T-helper 1 cell (primary cell): ENCODE data around the gene FASTKD2.

ENCODE experiments used
- DNase-seq, 5 donors: peaks; one replicate each; pipeline ENCODE4 v3.0.0-alpha.2; 2012 to 2020
- total RNA-seq, 4 donors: gene quantifications; one replicate each; lab custom pipeline; 2026; lab: John Stamatoyannopoulos, UW

Gene FASTKD2
- total RNA-seq: 41.3 to 60.5 (median 54.0) reads per million in 4 donors

- DNase-seq: peak; percentile 58 to 93 (median 72)
Measured at GRCh38 chr2:206765242-206766056, at the start of gene FASTKD2, which contains the start of gene MDH1B. Gene FASTKD2 (plus strand): TSS chr2:206765606. CDS start chr2:206766694, 1,088 bp downstream. Gene MDH1B (minus strand): TSS chr2:206765328. CDS start chr2:206765271, 57 bp downstream.

GRCh38 chr2:206716623-206717022 lies 48.8 kb upstream of the FASTKD2 start:
- DNase-seq: no peak

DNA sequence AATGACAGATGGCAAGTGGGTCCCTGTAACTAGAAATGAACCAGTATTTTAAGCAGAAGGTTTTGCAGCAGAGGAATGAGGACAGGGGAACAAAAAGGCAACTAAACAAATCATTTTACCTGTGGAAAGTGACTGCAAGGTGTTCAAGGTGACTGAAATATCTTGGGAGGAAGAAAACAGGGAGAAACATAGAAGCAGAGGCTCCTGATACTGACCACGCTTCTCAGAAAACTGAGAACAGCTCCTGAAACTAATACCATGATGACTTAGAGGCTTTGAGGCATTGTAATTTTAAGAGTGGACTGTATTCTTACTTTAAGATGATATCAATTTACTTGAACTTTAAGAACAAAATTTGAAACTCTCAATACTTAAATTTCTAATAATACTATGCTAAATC lies 47.1 kb upstream of the FASTKD2 start, which contains the start of gene DYTN:
Gene DYTN (minus strand): TSS at position 101 of the 400 bp plus-strand sequence. CDS start 117 bp downstream, outside the sequence.
- no peak for DNase-seq

GRCh38 chr2:206721256-206721920 lies 44.0 kb upstream of the FASTKD2 start:
- no peak for DNase-seq

- DNase-seq: no peak
Measured at GRCh38 chr2:206723288-206723687, 42.1 kb upstream of the FASTKD2 start.

GRCh38 chr2:206727287-206727686 lies 38.1 kb upstream of the FASTKD2 start:
- no peak for DNase-seq

DNA sequence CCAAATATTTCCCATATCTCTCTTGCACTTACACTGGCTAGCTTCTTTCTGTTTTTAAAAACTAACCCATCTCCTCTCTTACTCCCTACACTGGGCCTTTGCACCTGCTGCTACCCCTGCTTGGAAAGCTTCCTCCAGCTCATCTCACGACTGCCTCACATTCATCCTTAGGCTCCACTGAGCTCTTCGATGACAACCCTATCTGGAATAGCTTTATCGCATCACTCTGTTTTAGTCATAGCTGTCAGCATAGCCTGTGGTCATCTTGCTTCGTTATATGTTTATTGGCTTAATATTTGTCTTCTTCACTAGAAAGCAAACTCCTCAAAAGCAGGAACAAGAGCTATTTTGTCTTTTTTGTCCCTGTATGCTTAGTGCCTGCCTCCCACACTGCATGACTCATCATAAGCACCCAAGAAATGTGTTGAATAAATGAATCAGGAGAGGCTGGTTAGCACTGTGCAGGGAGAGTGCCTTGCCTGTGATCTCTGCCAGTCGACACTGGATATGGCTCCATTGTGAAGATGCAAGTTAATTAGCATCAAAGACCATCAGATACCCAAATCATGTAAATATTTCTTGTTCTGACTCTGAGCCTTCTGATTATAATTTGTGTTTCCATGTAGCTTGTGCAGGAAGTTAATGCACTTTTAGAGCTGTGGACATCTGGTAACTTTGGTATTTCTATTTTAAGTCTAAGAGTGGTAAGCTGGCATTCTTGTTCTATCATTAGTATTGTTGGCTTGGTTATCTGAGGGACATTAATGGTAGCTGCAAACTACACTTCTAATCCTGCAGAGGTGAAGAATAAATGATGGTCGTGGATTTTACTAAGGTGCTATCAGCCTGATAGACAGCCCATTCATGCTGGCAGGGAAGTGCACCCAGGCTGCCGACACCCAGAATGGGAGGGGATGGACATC lies 36.9 kb upstream of the FASTKD2 start:
- no peak for DNase-seq

DNA sequence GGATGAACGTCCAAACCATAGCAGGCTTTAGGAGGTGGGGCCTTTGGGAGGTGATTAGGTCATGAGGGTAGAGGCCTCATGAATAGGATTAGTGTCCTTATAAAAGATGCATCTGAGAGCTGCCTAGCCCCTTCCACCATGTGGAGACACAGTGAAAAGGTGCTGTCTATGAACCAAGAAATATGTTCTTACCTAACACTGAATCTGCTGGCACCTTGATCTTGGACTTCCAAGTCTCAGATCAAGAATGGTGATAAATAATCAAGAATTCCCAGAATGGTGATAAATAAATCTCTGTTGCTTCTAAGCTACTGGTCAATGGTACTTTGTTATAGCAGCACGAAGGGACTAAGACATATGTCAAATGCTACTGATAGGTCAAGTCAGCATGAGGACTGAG lies 32.1 kb upstream of the FASTKD2 start:
- no peak for DNase-seq

DNA sequence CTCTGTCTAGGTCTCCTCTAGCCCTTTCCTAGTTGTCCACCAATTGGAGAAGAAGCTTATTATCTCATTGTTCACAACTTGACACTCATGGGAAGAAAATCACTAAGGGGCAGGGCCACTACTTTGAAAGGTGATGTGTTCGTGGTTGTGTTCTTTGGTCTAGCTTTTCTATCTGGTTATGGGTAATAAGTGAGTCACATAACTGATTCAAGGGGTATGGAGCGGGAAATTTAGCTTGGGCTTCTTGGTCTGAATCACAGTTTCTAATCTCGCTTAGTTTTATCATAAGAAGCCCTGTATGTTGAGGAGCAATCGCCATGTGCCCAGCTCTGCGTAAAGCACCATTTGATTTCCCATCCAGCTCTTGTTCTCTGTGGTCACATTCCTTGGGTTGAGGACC lies 28.5 kb upstream of the FASTKD2 start:
- no peak for DNase-seq

- DNase-seq: no peak
Measured at GRCh38 chr2:206739271-206739670, 26.1 kb upstream of the FASTKD2 start.

- no peak for DNase-seq
Measured at GRCh38 chr2:206740800-206741199, 24.6 kb upstream of the FASTKD2 start.

DNA sequence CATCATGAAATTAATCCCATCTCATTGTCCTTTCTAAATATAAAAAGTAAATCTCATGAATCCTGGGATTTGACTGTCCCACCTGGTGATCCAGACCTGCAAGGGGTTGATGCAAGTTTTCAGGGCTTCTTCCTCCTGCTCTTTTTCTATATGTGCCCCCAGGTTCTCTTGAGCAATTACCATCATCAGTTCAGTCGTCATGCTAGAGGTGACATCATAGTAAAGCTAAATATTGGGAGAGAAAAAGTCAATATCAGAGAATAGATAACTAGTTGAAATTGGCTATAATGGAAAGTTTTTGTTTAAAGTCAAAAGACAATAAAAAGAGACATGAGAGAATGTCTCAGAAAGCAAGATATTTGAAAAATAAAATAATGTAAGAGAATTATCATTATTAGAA lies 8.6 kb upstream of the FASTKD2 start:
- DNase-seq: no peak

DNA sequence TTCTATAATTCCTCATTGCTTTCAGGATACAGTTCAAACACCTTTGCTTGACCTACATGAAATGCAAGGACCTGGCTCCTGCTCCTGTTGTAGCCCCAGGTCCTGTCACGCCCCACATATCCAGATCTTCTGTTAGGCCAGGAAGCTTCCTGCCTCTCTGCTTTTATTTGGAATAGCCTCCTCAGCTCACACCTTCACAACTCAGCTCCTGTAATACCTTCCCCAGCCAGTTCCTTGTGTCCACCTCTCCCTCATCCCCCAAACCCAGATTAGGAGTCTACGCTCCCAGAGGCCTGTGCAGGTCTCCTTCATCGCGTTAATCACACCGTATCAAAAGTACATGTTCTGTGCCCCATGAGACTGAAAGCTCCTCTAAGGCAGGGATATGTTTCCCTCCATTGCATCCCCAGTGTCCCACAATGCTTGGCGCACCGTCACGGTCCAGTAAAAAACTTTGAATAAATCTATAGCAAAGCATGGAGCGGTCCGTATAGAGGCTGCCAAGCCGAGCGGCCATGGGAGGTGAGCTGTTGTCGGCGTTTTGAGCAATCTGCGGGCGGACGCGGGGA lies 649 bp upstream of the FASTKD2 start:
- DNase-seq: no peak

DNA sequence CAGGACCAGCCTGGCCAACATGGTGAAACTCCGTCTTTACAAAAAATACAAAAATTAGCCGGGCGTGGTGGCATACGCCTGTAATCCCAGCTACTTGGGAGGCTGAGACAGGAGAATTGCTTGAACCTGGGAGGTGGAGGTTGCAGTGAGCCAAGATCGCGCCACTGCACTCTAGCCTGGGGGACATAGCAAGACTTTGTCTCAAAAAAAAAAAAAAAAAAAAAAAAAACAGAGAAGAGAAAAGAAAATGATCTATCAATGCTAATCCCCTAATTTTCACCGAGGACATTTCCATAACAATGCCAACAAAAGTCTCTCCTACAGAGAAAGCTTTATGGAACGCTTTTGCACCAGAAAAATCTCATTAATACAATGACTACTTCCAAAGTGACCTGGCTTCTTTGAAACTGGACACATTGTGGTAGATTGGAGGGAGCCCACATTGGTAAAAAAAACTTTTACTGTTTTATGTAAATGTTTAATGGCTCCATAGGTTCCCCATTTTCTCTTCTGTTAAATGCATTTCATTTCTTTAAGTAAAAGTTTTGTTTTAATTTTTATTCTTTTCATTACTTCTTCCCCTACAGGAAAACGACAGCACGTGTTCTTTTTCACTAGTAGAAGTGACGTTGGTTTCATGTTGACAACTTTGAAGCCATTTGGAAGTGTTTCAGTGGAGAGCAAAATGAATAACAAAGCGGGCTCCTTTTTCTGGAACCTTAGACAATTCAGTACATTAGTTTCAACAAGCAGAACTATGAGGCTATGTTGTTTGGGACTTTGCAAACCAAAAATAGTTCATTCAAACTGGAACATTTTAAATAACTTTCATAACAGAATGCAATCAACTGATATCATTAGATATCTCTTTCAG lies 888 bp downstream of the FASTKD2 start:
- no peak for DNase-seq

DNA sequence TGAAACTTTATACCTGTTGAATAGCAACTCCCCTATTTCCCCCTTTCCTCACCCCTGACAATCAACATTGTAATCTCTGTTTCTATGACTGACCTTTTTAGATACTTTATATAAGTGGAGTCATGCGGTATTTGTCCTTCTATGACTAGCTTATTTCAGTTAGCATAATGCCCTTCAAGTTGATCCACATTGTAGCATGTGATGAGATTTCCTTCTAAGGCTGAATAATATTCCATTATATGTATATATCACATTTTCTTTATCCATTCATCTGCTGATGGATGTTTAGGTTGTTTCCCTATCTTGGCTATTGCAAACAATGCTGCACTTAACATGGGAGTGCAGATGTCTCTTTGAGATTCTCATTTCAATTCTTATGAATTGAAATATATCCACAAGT lies 9.5 kb downstream of the FASTKD2 start:
- DNase-seq: no peak

- no peak for DNase-seq
Measured at GRCh38 chr2:206776432-206776831, 11.0 kb downstream of the FASTKD2 start.

DNA sequence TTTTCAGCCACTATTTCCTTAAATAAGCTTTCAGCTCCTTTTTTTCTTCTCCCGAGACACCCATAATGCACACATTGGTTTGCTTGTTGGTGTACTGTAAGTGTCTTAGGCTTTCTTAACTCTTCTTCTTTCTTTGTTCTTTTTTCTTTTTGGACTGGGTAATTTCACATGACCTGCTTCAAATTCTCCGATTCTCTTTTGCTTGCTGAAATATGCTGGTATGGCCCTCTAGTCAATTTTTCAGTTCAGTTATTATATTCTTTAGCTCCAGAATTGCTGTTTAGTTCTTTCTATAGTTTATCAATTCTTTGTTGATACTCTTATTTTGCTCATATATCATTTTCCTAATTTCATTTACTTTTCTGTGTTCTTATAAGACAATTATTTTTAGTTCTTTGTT lies 15.3 kb downstream of the FASTKD2 start:
- DNase-seq: no peak

- DNase-seq: no peak
Measured at GRCh38 chr2:206783718-206784117, 18.3 kb downstream of the FASTKD2 start.

- no peak for DNase-seq
Measured at GRCh38 chr2:206784559-206785353, 19.4 kb downstream of the FASTKD2 start.

DNA sequence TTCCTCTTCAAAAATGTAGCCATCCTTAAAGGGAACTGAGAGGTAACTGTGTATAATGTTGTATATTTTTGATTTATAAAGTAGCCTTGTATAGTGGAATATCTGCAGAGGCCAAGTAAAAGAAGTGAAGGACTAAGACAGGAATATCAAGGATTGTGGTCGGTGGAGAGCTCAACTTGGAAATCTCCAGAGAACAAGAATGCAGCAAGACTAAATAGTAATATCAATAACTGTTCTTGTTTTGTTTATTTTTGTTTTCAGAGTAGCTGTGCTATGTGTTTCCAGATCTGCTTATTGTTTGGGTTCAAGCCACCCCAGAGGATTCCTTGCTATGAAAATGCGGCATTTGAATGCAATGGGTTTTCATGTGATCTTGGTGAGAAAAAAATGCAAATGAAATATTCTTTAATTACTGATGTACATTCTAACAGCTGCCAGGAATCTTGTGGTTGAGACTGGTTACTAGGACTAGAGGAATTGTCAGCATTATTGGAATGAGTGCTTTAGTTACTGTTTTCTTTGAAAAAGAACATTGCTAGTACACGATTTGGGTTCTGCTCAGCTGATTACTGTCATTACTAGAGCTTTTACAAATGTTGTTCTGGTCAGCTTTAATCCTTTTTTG lies 25.0 kb downstream of the FASTKD2 start:
- no peak for DNase-seq
